ENCODE results near the gene HUNK.

The HUNK gene

GRCh38 chr21:31895077-31895835 is 22.4 kb downstream of the HUNK start:
- no peak overlapping the region for H3K4me3 ChIP-seq (ENCODE audit: low read length)
- no peak for TF ChIP-seq CTCF (IDR thresholded peaks at IDR 0.05; ENCODE audit: insufficient read depth, low read depth, low read length, missing control alignments)
- no peak for DNase-seq (ENCODE audit: low read depth)

GRCh38 chr21:31896019-31896418 is 23.2 kb downstream of the HUNK start:
- no peak for TF ChIP-seq CTCF (IDR thresholded peaks at IDR 0.05; ENCODE audit: insufficient read depth, low read depth, low read length, missing control alignments)

GRCh38 chr21:31897311-31897710 is 24.5 kb downstream of the HUNK start:
- no peak for TF ChIP-seq CTCF (IDR thresholded peaks at IDR 0.05; ENCODE audit: insufficient read depth, low read depth, low read length, missing control alignments)
- DNase-seq (ENCODE audit: low read depth), result no peak
- no peak overlapping the region for H3K4me3 ChIP-seq (ENCODE audit: low read length)

More at GRCh38 chr21:31896019-31896418, 23.2 kb downstream of the HUNK start:
- no peak for DNase-seq (ENCODE audit: low read depth)
- no peak overlapping the region for H3K4me3 ChIP-seq (ENCODE audit: low read length)

GRCh38 chr21:31898933-31899630 is 26.3 kb downstream of the HUNK start:
- no peak for DNase-seq (ENCODE audit: low read depth)
- H3K4me3 ChIP-seq (ENCODE audit: low read length), result no peak overlapping the region
- TF ChIP-seq CTCF (IDR thresholded peaks at IDR 0.05; ENCODE audit: insufficient read depth, low read depth, low read length, missing control alignments), result no peak

GRCh38 chr21:31900121-31900895 is 27.5 kb downstream of the HUNK start:
- DNase-seq (ENCODE audit: low read depth), result no peak
- no peak for TF ChIP-seq CTCF (IDR thresholded peaks at IDR 0.05; ENCODE audit: insufficient read depth, low read depth, low read length, missing control alignments)
- no peak overlapping the region for H3K4me3 ChIP-seq (ENCODE audit: low read length)

GRCh38 chr21:31901315-31901714 is 28.5 kb downstream of the HUNK start:
- no peak for TF ChIP-seq CTCF (IDR thresholded peaks at IDR 0.05; ENCODE audit: insufficient read depth, low read depth, low read length, missing control alignments)
- no peak overlapping the region for H3K4me3 ChIP-seq (ENCODE audit: low read length)
- DNase-seq (ENCODE audit: low read depth), result no peak
